Glutamatergic neuron (in vitro differentiated cells): ENCODE results near the gene PIK3CD. TPM values are rescaled to one million over a fixed set of nuclear protein-coding genes. Genes with fewer than 3 reads are reported as not detected.
A peak's percentile ranks its signal among the peaks of the same experiment; 100 is the strongest.

Source experiments
- DNase-seq: peaks from one replicate; pipeline ENCODE4 v3.0.0; 2022
- H3K27ac Mint-ChIP-seq: one replicate; pipeline ENCODE4 v1.8.0; 2020; ENCODE audit warnings: mild to moderate bottlenecking, mixed read lengths, inconsistent platforms; ENCODE audit not compliant: unreplicated experiment
- H3K27me3 Mint-ChIP-seq: one replicate; pipeline ENCODE4 v1.8.0; 2020; ENCODE audit warnings: mild to moderate bottlenecking, moderate library complexity, mixed read lengths, inconsistent platforms; ENCODE audit not compliant: unreplicated experiment
- H3K36me3 Mint-ChIP-seq: one replicate; pipeline ENCODE4 v1.8.0; 2020; ENCODE audit warnings: mild to moderate bottlenecking, mixed read lengths, inconsistent platforms; ENCODE audit not compliant: unreplicated experiment
- H3K4me1 Mint-ChIP-seq: one replicate; pipeline ENCODE4 v1.8.0; 2020; ENCODE audit warnings: mild to moderate bottlenecking, low read depth, mixed read lengths, inconsistent platforms; ENCODE audit not compliant: unreplicated experiment
- H3K4me3 Mint-ChIP-seq: one replicate; pipeline ENCODE4 v1.8.0; 2020; ENCODE audit warnings: mild to moderate bottlenecking, mixed read lengths, inconsistent platforms; ENCODE audit not compliant: unreplicated experiment
- H3K9me3 Mint-ChIP-seq: one replicate; pipeline ENCODE4 v1.8.0; 2020; ENCODE audit warnings: mild to moderate bottlenecking, moderate library complexity, mixed read lengths, inconsistent platforms; ENCODE audit not compliant: unreplicated experiment
- total RNA-seq: library from RNA; stranded (reverse); fragmentation: NEBNext Ultra II Directional; extraction: Animal tissue kit (Norgen Biotek cat#: 25700); gene quantifications from one replicate; pipeline ENCODE4 v1.2.1, GENCODE V29; 2021; ENCODE audit not compliant: unreplicated experiment
- TF ChIP-seq, protein P1 (sequence below): fragments of 200-600 bp; sonication (generic); IDR thresholded peaks from one replicate; pipeline ENCODE4 v1.5.0; 2021; ENCODE audit not compliant: partially characterized antibody, unreplicated experiment

The PIK3CD gene
- total RNA-seq, 1 donor from 2014 or later, result 39.4 TPM

DNA sequence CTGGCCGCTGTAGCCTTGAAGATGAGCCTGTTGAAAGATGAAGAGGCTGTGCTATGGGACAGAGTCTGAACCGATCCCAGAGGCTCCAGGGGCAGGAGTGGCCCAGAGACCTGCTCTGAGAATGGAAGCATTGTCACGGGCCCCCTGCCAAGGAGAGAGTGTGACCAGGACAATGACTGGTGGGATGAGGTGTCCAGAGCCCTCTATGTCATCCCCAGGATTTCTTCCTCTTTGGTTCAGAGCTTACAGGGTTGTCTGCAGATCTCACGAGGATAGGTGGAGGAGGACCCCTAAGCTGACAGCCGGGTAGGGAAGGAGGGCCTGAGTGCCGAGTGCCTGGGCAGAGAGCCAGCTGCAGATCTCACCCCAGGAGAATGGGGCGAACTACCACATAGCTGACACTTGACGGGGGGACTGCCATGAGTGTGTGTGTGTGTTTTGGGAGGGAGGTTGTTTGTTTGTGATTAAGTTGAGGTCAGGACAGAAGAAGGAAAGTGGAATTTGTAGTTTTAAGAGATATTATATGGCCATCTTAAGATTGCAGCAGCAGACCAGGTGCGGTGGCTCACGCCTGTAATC lies 25.4 kb downstream of the PIK3CD start:
- TF ChIP-seq, protein P1, sequence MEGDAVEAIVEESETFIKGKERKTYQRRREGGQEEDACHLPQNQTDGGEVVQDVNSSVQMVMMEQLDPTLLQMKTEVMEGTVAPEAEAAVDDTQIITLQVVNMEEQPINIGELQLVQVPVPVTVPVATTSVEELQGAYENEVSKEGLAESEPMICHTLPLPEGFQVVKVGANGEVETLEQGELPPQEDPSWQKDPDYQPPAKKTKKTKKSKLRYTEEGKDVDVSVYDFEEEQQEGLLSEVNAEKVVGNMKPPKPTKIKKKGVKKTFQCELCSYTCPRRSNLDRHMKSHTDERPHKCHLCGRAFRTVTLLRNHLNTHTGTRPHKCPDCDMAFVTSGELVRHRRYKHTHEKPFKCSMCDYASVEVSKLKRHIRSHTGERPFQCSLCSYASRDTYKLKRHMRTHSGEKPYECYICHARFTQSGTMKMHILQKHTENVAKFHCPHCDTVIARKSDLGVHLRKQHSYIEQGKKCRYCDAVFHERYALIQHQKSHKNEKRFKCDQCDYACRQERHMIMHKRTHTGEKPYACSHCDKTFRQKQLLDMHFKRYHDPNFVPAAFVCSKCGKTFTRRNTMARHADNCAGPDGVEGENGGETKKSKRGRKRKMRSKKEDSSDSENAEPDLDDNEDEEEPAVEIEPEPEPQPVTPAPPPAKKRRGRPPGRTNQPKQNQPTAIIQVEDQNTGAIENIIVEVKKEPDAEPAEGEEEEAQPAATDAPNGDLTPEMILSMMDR, result no peak
- no peaks in the 10 kb centered on the region for H3K4me1 Mint-ChIP-seq
- H3K9me3 Mint-ChIP-seq, result no peaks in the 10 kb centered on the region
- no peaks in the 10 kb centered on the region for H3K27me3 Mint-ChIP-seq
- H3K4me3 Mint-ChIP-seq, result no peak overlapping the region
- DNase-seq, result no peak
- H3K27ac Mint-ChIP-seq, result no peak overlapping the region
- H3K36me3 Mint-ChIP-seq, result no peaks in the 10 kb centered on the region

DNA sequence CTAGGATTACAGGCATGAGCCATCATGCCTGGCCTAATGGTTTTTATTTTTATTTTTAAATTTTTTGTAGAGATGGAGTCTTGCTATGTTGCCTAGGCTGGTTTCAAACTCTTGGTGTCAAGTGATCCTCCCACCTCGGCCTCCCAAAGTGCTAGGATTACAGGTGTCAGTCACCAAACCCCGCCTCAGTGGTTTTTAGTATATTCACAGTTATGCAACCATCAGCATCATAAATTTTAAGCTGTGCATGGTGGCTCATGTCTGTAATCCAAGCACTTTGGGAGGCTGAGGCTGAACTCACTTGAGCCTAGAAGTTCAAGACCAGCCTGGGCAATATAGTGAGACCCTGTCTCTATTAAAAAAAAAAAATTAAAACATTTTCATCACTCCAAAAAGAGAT lies 28.6 kb downstream of the PIK3CD start:
- no peaks in the 10 kb centered on the region for H3K9me3 Mint-ChIP-seq
- no peak overlapping the region for H3K27ac Mint-ChIP-seq
- no peaks in the 10 kb centered on the region for H3K36me3 Mint-ChIP-seq
- H3K4me1 Mint-ChIP-seq, result no peaks in the 10 kb centered on the region
- DNase-seq, result no peak
- H3K27me3 Mint-ChIP-seq, result no peaks in the 10 kb centered on the region
- TF ChIP-seq, protein P1, result no peak
- no peak overlapping the region for H3K4me3 Mint-ChIP-seq

DNA sequence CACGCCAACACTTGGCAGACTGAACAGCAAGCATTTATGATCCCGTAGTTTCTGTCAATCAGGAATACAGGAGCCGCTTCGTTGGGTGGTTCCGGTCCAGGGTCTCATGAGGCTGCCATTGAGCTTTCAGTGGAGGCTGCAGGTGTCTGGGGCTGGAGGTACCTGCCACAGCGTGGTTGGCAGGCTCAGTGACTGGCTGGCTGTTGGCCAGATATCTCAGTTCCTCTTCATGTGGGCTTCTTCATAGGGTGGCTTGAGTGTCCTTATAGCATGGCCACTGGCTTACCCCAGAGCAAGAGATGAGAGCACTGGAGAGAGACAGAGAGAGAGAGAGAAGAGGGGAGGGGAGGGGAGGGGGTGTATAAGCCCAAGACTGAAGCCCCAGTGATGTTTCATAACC lies 29.3 kb downstream of the PIK3CD start:
- Mint-ChIP-seq H3K36me3 (no peaks in the 10 kb centered on the region), H3K27me3 (no peaks in the 10 kb centered on the region)

DNA sequence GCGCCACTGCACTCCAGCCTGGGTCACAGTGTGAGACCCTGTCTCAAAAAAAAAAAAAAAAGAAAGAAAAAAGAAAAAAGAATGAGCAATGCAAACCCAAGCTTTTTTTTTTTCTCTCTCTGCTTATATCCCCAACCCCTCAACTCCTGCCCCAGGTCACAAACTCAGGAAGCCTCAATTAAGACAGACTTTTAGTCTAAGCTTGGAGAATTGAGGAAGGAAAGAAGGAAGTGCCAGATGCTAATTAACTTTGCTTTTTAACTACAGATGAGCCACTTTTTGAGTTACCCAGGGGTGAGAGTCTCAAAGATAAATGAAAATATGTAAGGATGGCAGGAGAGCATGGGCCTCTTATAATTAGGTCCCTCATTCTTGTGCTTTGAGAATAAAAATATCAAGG lies 33.3 kb downstream of the PIK3CD start:
- no peaks in the 10 kb centered on the region for H3K36me3 Mint-ChIP-seq
- no peak overlapping the region for H3K4me3 Mint-ChIP-seq
- peaks cover 4% of the 10 kb centered on the region for H3K27me3 Mint-ChIP-seq
- DNase-seq, result no peak
- H3K27ac Mint-ChIP-seq, result no peak overlapping the region
- no peaks in the 10 kb centered on the region for H3K4me1 Mint-ChIP-seq
- TF ChIP-seq, protein P1, result no peak
- H3K9me3 Mint-ChIP-seq, result peaks cover 1% of the 10 kb centered on the region

More for the DNA sequence above, 29.3 kb downstream of the PIK3CD start:
- DNase-seq, result no peak
- Mint-ChIP-seq H3K27ac (no peak overlapping the region), H3K4me1 (no peaks in the 10 kb centered on the region), H3K4me3 (no peak overlapping the region), H3K9me3 (no peaks in the 10 kb centered on the region)
- TF ChIP-seq, protein P1, result no peak

DNA sequence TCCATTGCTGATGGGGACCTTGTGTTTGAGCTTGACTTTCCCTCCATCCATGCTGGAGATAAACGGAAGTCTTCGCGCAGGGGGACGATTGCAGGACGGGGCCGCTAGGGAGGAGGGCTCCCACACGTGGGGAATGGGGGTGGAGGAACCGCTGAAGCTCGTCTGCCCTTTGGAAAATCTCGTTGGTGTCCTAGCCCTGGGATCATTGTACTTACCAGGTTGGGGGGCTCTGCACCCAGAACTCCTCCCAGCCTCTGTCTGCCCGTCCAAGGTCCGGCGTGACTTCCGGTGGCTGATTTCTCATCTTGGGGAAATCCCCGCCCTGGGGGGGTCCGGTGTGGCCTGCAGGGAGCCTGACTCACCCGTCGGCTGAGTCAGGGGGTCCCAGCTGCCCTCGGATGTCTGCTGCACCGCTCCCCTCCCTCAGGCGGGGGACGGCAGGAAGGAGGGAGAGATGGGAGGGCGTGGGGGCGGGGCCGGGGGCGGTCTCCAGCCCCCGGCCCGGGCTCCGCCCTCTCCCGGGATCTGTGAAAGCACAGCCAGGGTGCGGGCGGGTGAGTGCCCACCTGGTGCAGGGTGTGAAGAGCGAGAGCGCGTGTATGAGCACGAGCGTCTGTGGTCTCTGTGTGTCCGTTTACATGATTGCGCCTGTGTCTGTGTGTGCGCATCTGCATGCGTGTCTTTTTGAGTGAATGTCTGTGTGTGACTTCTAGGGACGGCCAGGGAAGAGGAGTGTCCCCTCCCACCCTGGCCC lies 35.8 kb downstream of the PIK3CD start:
- Mint-ChIP-seq H3K36me3 (no peaks in the 10 kb centered on the region), H3K27me3 (peaks cover 11% of the 10 kb centered on the region), H3K9me3 (peaks cover 1% of the 10 kb centered on the region), H3K4me1 (peaks cover 7% of the 10 kb centered on the region), H3K27ac (peak overlapping the region; percentile 48), H3K4me3 (peak overlapping the region; percentile 91)
- peak; percentile 79 for DNase-seq
- TF ChIP-seq, protein P1, result no peak
